H9 (cell line): Measurements from ENCODE around the gene PRKAG2. TPM values are rescaled to one million over a fixed set of nuclear protein-coding genes. Genes with fewer than 3 reads are reported as not detected.

Experiments used
- DNase-seq: peaks from one replicate; pipeline ENCODE4 v3.0.0-alpha.2; 2017
- H2AFZ ChIP-seq: one replicate; pipeline ENCODE4 v1.6.1; 2013; ENCODE audit warnings: mild to moderate bottlenecking, low read length, control low read depth, moderate library complexity
- H2AK5ac ChIP-seq: 2 replicates; pipeline ENCODE4 v1.6.1; 2013; ENCODE audit warnings: low read length, control low read depth, mixed read lengths; ENCODE audit not compliant: insufficient read length
- H2BK120ac ChIP-seq: one replicate; pipeline ENCODE4 v1.6.1; 2013; ENCODE audit warnings: low read depth, mild to moderate bottlenecking, low read length, control low read depth, inconsistent platforms; ENCODE audit not compliant: poor library complexity, severe bottlenecking
- H2BK12ac ChIP-seq: 2 replicates; pipeline ENCODE4 v1.6.1; 2013; ENCODE audit warnings: low read length, control low read depth, mixed read lengths, low read depth; ENCODE audit not compliant: insufficient read length
- H2BK15ac ChIP-seq: 2 replicates; pipeline ENCODE4 v1.6.1; 2013; ENCODE audit warnings: low read depth, low read length, control low read depth
- H2BK20ac ChIP-seq: one replicate; pipeline ENCODE4 v1.6.1; 2013; ENCODE audit warnings: low read depth, mild to moderate bottlenecking, low read length, control low read depth, inconsistent platforms; ENCODE audit not compliant: poor library complexity, severe bottlenecking
- H2BK5ac ChIP-seq: 2 replicates; pipeline ENCODE4 v1.6.1; 2013; ENCODE audit warnings: low read length, control low read depth, mixed read lengths; ENCODE audit not compliant: insufficient read length
- H3K14ac ChIP-seq: 2 replicates; pipeline ENCODE4 v1.6.1; 2013; ENCODE audit warnings: low read length, control low read depth; ENCODE audit not compliant: insufficient read depth
- H3K18ac ChIP-seq: 2 replicates; pipeline ENCODE4 v1.6.1; 2013; ENCODE audit warnings: low read depth, mild to moderate bottlenecking, mixed read lengths, low read length, control low read depth; ENCODE audit not compliant: insufficient read length
- H3K23ac ChIP-seq: 2 replicates; pipeline ENCODE4 v1.6.1; 2013; ENCODE audit warnings: low read length, control low read depth, mixed read lengths, low read depth; ENCODE audit not compliant: insufficient read length
- H3K23me2 ChIP-seq: 2 replicates; pipeline ENCODE4 v1.6.1; 2013; ENCODE audit warnings: low read depth, mild to moderate bottlenecking, mixed read lengths, low read length, control low read depth; ENCODE audit not compliant: insufficient read length, poor library complexity, severe bottlenecking
- H3K27ac ChIP-seq: 2 replicates; pipeline ENCODE4 v1.5.1; 2013; ENCODE audit warnings: low read length, control low read depth, mixed read lengths, low read depth; ENCODE audit not compliant: insufficient read length
- H3K27me3 ChIP-seq: 2 replicates; pipeline ENCODE4 v1.6.1; 2013; ENCODE audit warnings: low read length, control low read depth, inconsistent platforms; ENCODE audit not compliant: insufficient read depth
- H3K4ac ChIP-seq: 2 replicates; pipeline ENCODE4 v1.6.1; 2013; ENCODE audit warnings: low read depth, mild to moderate bottlenecking, control low read depth, inconsistent platforms, low read length, moderate library complexity
- H3K4me1 ChIP-seq: 2 replicates; pipeline ENCODE4 v1.6.1; 2013; ENCODE audit warnings: low read length, control low read depth, inconsistent platforms; ENCODE audit not compliant: insufficient read depth
- H3K4me2 ChIP-seq: 2 replicates; pipeline ENCODE4 v1.6.1; 2013; ENCODE audit warnings: low read length, control low read depth, mixed read lengths; ENCODE audit not compliant: insufficient read length, insufficient read depth
- H3K56ac ChIP-seq: 2 replicates; pipeline ENCODE4 v1.6.1; 2013; ENCODE audit warnings: low read depth, mild to moderate bottlenecking, mixed read lengths, low read length, control low read depth; ENCODE audit not compliant: insufficient read length
- H3K79me1 ChIP-seq: 2 replicates; pipeline ENCODE4 v1.6.1; 2013; ENCODE audit warnings: low read depth, mild to moderate bottlenecking, moderate library complexity, low read length, control low read depth, inconsistent platforms; ENCODE audit not compliant: insufficient read depth, poor library complexity, severe bottlenecking
- H3K79me2 ChIP-seq: 2 replicates; pipeline ENCODE4 v1.6.1; 2013; ENCODE audit warnings: low read length, control low read depth, inconsistent platforms; ENCODE audit not compliant: insufficient read depth
- H3K9ac ChIP-seq: 2 replicates; pipeline ENCODE4 v1.6.1; 2013; ENCODE audit warnings: low read length, control low read depth, mixed read lengths; ENCODE audit not compliant: insufficient read length; ENCODE audit errors: extremely low read depth
- H3K9me3 ChIP-seq: one replicate; pipeline ENCODE4 v1.6.1; 2013; ENCODE audit warnings: low read depth, low read length, inconsistent platforms; ENCODE audit not compliant: control insufficient read depth
- H3T11ph ChIP-seq: one replicate; pipeline ENCODE4 v1.6.1; 2013; ENCODE audit warnings: mild to moderate bottlenecking, low read length, control low read depth, inconsistent platforms
- H4K20me1 ChIP-seq: one replicate; pipeline ENCODE4 v1.6.1; 2013; ENCODE audit not compliant: control insufficient read depth, insufficient read length, insufficient read depth
- H4K5ac ChIP-seq: 2 replicates; pipeline ENCODE4 v1.6.1; 2013; ENCODE audit warnings: low read depth, mild to moderate bottlenecking, mixed read lengths, low read length, control low read depth; ENCODE audit not compliant: insufficient read length
- H4K8ac ChIP-seq: replicated peaks from 2 replicates; pipeline ENCODE4 v1.6.1; 2013; ENCODE audit warnings: low read length, control low read depth, mixed read lengths, low read depth; ENCODE audit not compliant: insufficient read length
- H4K91ac ChIP-seq: 2 replicates; pipeline ENCODE4 v1.6.1; 2013; ENCODE audit warnings: low read depth, mild to moderate bottlenecking, moderate library complexity, mixed read lengths, low read length, control low read depth; ENCODE audit not compliant: insufficient read length
- H3K27ac Mint-ChIP-seq, 3 experiments: 2 replicates in 2 of 3; 3 replicates in 1 of 3; pipeline ENCODE4 v1.8.0; 2020 to 2021; ENCODE audit warnings: mixed read lengths in 3 of 3, mild to moderate bottlenecking in 1 of 3, moderate library complexity in 1 of 3
- H3K27me3 Mint-ChIP-seq: 2 replicates; pipeline ENCODE4 v1.8.0; 2021; ENCODE audit warnings: low read depth, mild to moderate bottlenecking, moderate library complexity, mixed read lengths
- H3K36me3 Mint-ChIP-seq, 3 experiments: 2 replicates in 2 of 3; 3 replicates in 1 of 3; pipeline ENCODE4 v1.8.0; 2020 to 2021; ENCODE audit warnings: low read depth in 3 of 3, mixed read lengths in 3 of 3; ENCODE audit not compliant: insufficient read depth in 1 of 3
- H3K4me1 Mint-ChIP-seq, 2 experiments: 2 replicates each; pipeline ENCODE4 v1.8.0; 2020; ENCODE audit warnings: mixed read lengths in 2 of 2
- H3K4me3 Mint-ChIP-seq, 2 experiments: 2 replicates in 1 of 2; 3 replicates in 1 of 2; pipeline ENCODE4 v1.8.0; 2020 to 2021; ENCODE audit warnings: mild to moderate bottlenecking in 2 of 2, mixed read lengths in 2 of 2, moderate library complexity in 1 of 2
- H3K9me3 Mint-ChIP-seq, 2 experiments: 2 replicates in 1 of 2; 3 replicates in 1 of 2; pipeline ENCODE4 v1.8.0; 2020; ENCODE audit warnings: mild to moderate bottlenecking in 2 of 2, mixed read lengths in 2 of 2, moderate library complexity in 1 of 2
- CTCF ChIP-seq: fragments of 200-600 bp; sonication (generic); conservative IDR thresholded peaks from 3 replicates; pipeline ENCODE4 v1.8.0; 2021; ENCODE audit warnings: antibody characterized with exemption, mild to moderate bottlenecking
- total RNA-seq: library from RNA; stranded (reverse); gene quantifications from 2 replicates; pipeline ENCODE4 v1.2.1, GENCODE V29; 2021

Gene PRKAG2
- total RNA-seq, 1 experiment from 2014 or later = 11.8 TPM

GRCh38 chr7:151515276-151515565 is 361.7 kb downstream of the PRKAG2 start:
- Histone ChIP-seq H2BK12ac (no peak overlapping the region), H3K4me2 (no peak overlapping the region), H2BK20ac (no peak overlapping the region), H4K8ac (no peak overlapping the region), H2BK5ac (no peak overlapping the region), H3K14ac (no peak overlapping the region), H4K20me1 (peaks cover 3% of the 10 kb centered on the region), H3K79me2 (peaks cover 78% of the 10 kb centered on the region), H3K79me1 (peaks cover 2% of the 10 kb centered on the region), H2AK5ac (no peak overlapping the region), H2AFZ (no peak overlapping the region), H3K27me3 (no peaks in the 10 kb centered on the region), H3K27ac (no peak overlapping the region), H3K23ac (no peak overlapping the region), H3K9ac (no peak overlapping the region), H3K4me1 (no peaks in the 10 kb centered on the region; the same call in 1 of the 2 replicates), H4K5ac (no peak overlapping the region), H3K18ac (no peak overlapping the region), H3K56ac (no peak overlapping the region), H2BK15ac (no peak overlapping the region), H4K91ac (no peak overlapping the region), H2BK120ac (no peak overlapping the region), H3K4ac (no peak overlapping the region), H3T11ph (no peak overlapping the region), H3K23me2 (peaks cover 10% of the 10 kb centered on the region), H3K9me3 (no peaks in the 10 kb centered on the region)
- no peaks in the 10 kb centered on the region; the same call in 1 of the 2 replicates for H3K27me3 Mint-ChIP-seq
- H3K4me3 Mint-ChIP-seq = no peak overlapping the region
- H3K4me1 Mint-ChIP-seq = peaks cover 52 to 55% of the 10 kb centered on the region in 2 experiments
- H3K36me3 Mint-ChIP-seq = peaks cover 2 to 8% (median 7%) of the 10 kb centered on the region in 3 experiments; a peak in 3 of 7 replicates
- no peak for DNase-seq
- TF ChIP-seq CTCF = no peak
- no peak overlapping the region for H3K27ac Mint-ChIP-seq
- H3K9me3 Mint-ChIP-seq = peaks cover 0 to 2% of the 10 kb centered on the region in 2 experiments; a peak in 1 of 5 replicates
